GM12878 (cell line): ENCODE results near the gene COL6A6. TPM values are rescaled to one million over a fixed set of nuclear protein-coding genes. Genes with fewer than 3 reads are reported as not detected.
A peak's percentile ranks its signal among the peaks of the same experiment; 100 is the strongest.

ENCODE experiments used
- ATAC-seq: fragments of 200-7000 bp; cut with Tn5 transposase; 3 replicates; pipeline ENCODE4 v1.9.1; 2020; ENCODE audit warnings: mild to moderate bottlenecking, moderate library complexity
- BruUV-seq: library from RNA; stranded (reverse); fragments of 400-500 nt; replicated peaks from 2 replicates; lab custom pipeline; 2021; lab: Mats Ljungman, UMichigan
- CTCF ChIA-PET: fragments of 300-600 bp; sonication (Branson Sonifier 250); formaldehyde crosslinking; extraction: SDS; loops from one replicate; lab custom pipeline; 2021; ENCODE audit warnings: inconsistent platforms; lab: Yijun Ruan, JAX
- POLR2A ChIA-PET: fragments of 350-600 bp; formaldehyde crosslinking; extraction: SDS; loops from one replicate; lab custom pipeline; 2021; ENCODE audit warnings: inconsistent platforms; lab: Charles Lee
- RAD21 ChIA-PET: fragments of 300-600 bp; sonication (Branson Sonifier 250); formaldehyde crosslinking; loops from one replicate; lab custom pipeline; 2023; ENCODE audit warnings: antibody characterized with exemption; ENCODE audit not compliant: unreplicated experiment; lab: Charles Lee
- SMC1A ChIA-PET: fragments of 300-600 bp; sonication (Branson Sonifier 250); formaldehyde crosslinking; loops from one replicate; lab custom pipeline; 2023; ENCODE audit not compliant: unreplicated experiment, uncharacterized antibody; lab: Charles Lee
- DNase-seq: peaks from one replicate; pipeline ENCODE4 v3.0.0-alpha.2; 2011; ENCODE audit warnings: low read depth, low spot score
- FAIRE-seq: peaks from 3 replicates; lab custom pipeline; 2011; peaks lifted over from hg19 to GRCh38; lab: Jason Lieb, UNC
- H2AFZ ChIP-seq: 2 replicates; pipeline ENCODE4 v1.6.0; 2011; ENCODE audit warnings: low read depth, low read length, control low read depth; ENCODE audit not compliant: control insufficient read depth
- H3K27ac ChIP-seq: 2 replicates; pipeline ENCODE4 v1.5.1; 2011; ENCODE audit warnings: control low read depth; ENCODE audit not compliant: control insufficient read depth, insufficient read depth
- H3K27me3 ChIP-seq, 2 experiments: replicated peaks in 1 of 2; 2 replicates each; pipeline versions ENCODE4 v1.6.0 to v1.6.1; 2011; ENCODE audit warnings: low read length in 1 of 2; ENCODE audit not compliant: control insufficient read depth in 2 of 2, insufficient read depth in 2 of 2
- H3K36me3 ChIP-seq, 2 experiments: 2 replicates each; pipeline ENCODE4 v1.5.1; 2011; ENCODE audit warnings: low read length in 1 of 2; ENCODE audit not compliant: control insufficient read depth in 2 of 2, insufficient read depth in 2 of 2
- H3K4me1 ChIP-seq: 2 replicates; pipeline ENCODE4 v1.6.1; 2011; ENCODE audit warnings: mild to moderate bottlenecking, low read length, moderate library complexity, mixed read lengths; ENCODE audit not compliant: control insufficient read depth, insufficient read depth
- H3K4me2 ChIP-seq: 2 replicates; pipeline ENCODE4 v1.6.0; 2011; ENCODE audit warnings: control low read depth; ENCODE audit not compliant: control insufficient read depth, insufficient read depth
- H3K4me3 ChIP-seq: fragments of 200-600 bp; sonication (generic); 2 replicates; pipeline ENCODE4 v1.5.1; 2016
- H3K79me2 ChIP-seq: 2 replicates; pipeline ENCODE4 v1.6.0; 2011; ENCODE audit warnings: low read length; ENCODE audit not compliant: control insufficient read depth, insufficient read depth
- H3K9ac ChIP-seq: 2 replicates; pipeline ENCODE4 v1.8.0; 2011; ENCODE audit warnings: low read length, control low read depth, mixed read lengths; ENCODE audit not compliant: control insufficient read depth, insufficient read depth
- H3K9me3 ChIP-seq: replicated peaks from 3 replicates; pipeline ENCODE4 v1.5.1; 2011; ENCODE audit warnings: mild to moderate bottlenecking, low read length; ENCODE audit not compliant: control insufficient read depth, insufficient read depth
- H4K20me1 ChIP-seq: 2 replicates; pipeline ENCODE4 v1.6.0; 2011; ENCODE audit not compliant: control insufficient read depth, insufficient read depth
- ESRRA ChIP-seq: IDR thresholded peaks from 2 replicates; pipeline ENCODE4 v1.6.1; 2012; ENCODE audit warnings: mild to moderate bottlenecking, low read length, improper control_type of control experiment
- NR2C2 ChIP-seq: IDR thresholded peaks from 2 replicates; pipeline ENCODE4 v1.6.1; 2011; ENCODE audit warnings: borderline replicate concordance, low read depth; ENCODE audit not compliant: control insufficient read depth, insufficient read length
- SMAD1 ChIP-seq: fragments of 450-650 bp; IDR thresholded peaks from 2 replicates; pipeline ENCODE4 v1.6.1; 2018; ENCODE audit warnings: mild to moderate bottlenecking, low read depth; ENCODE audit not compliant: partially characterized antibody
- SUPT20H ChIP-seq: IDR thresholded peaks from 2 replicates; pipeline ENCODE4 v1.6.1; 2011; ENCODE audit warnings: low read depth, mild to moderate bottlenecking, low read length, moderate library complexity, borderline replicate concordance; ENCODE audit not compliant: control insufficient read depth
- ZNF207 ChIP-seq: fragments of 450-650 bp; IDR thresholded peaks from 2 replicates; pipeline ENCODE4 v1.6.1; 2014; ENCODE audit warnings: antibody characterized with exemption, mild to moderate bottlenecking, borderline replicate concordance
- WGBS: methylation state at CpG from one replicate; pipeline ENCODE4 v1.1.6; 2016; ENCODE audit warnings: low lambda C conversion rate; ENCODE audit not compliant: insufficient replicate concordance, insufficient coverage; ENCODE audit errors: missing lambda C conversion rate; 5-methylcytosine and 5-hydroxymethylcytosine counted together
- in situ Hi-C: fragments of 300-500 bp; cut with MboI; formaldehyde crosslinking; loops from 9 replicates; pipeline ENCODE4 v1.14.3; 2018; ENCODE audit warnings: mixed read lengths
- intact Hi-C: fragments of 100-400 bp; cut with micrococcal nuclease; formaldehyde crosslinking; loops from one replicate; pipeline ENCODE4 v1.14.2; 2022; ENCODE audit not compliant: unreplicated experiment
- polyA plus RNA-seq, 11 experiments: library from polyadenylated mRNA; depleted of rRNA in 4 of 11; unstranded in 6 of 11; stranded (reverse) in 5 of 11; fragments of >200 nt; fragmentation: Nextera tagmentation in 4 of 11; fragmentation: Illumina TruSeq in 1 of 11; extraction: Ambion mirVana in 4 of 11; extraction: Trizol in 1 of 11; gene quantifications; 1 replicate in 1 of 11; 2 replicates in 10 of 11; pipeline versions ENCODE4 v1.2.1 to v1.2.3, GENCODE V29; 2011 to 2016; ENCODE audit warnings: inconsistent platforms in 2 of 11, missing spikeins in 2 of 11, low read depth in 1 of 11
- total RNA-seq, 4 experiments: library from RNA; depleted of rRNA in 3 of 4; stranded (reverse); fragments of >200 nt in 3 of 4; fragmentation: Illumina TruSeq in 1 of 4; extraction: Trizol in 1 of 4; gene quantifications; 2 replicates each; pipeline versions ENCODE4 v1.2.1 to v1.2.3, GENCODE V29; 2013 to 2021
- TF ChIP-seq, protein P1 (sequence below): fragments of 450-650 bp; formaldehyde crosslinking; IDR thresholded peaks from 2 replicates; pipeline ENCODE4 v1.4.0; 2022; ENCODE audit warnings: mild to moderate bottlenecking, moderate library complexity
- TF ChIP-seq, protein P2 (sequence below): IDR thresholded peaks from 2 replicates; pipeline ENCODE4 v1.6.1; 2012; ENCODE audit warnings: low read length, inconsistent platforms

COL6A6 gene
- total and polyA plus RNA-seq, 10 of the 15 experiments (the other 5 are each of a cell fraction or from before 2014, with no cell fraction given): 0.01 to 0.02 TPM; not detected in 8

DNA sequence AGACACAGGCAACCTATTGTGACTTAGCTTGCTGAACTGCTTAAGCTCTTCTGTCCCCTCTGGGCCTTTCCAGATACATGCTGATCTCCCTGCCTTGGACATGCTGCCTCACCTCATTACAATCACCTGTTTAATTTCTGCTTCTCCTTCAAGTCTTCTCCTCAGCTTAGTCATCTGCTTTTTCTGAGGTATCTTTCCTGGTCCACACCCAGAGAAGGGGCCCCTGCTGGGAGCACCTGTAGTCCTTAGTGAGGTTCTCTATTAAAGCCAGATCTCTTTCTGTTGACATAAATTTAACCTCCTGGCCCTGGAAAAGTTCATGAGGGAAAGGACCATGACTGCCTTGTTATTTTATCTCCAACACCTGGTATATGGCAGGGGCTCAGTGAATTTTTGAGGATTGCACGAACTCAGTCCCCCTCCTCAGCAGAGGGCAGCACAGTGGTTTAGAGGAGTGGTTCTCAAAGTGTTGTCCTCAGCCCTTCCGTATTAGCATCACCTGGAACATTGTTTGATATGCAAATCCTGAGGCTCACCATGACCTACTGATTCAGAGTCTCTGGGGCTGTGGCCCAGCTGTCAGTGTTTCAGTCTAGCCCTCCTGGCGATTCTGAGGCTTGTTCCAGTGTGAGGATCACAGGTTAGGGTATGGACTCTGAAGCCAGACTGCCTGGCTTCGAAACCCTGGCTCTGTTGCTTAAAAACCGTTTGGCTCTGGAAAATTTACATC lies 12.7 kb downstream of the COL6A6 start:
- CTCF ChIA-PET: interaction anchor here (0.6 to 0.8 kb wide), 2 partner anchors 38 to 49 kb away, joined by 3 read pairs; no protein-coding TSS in a partner anchor
- BruUV-seq: no TSS peak

More for the DNA sequence above, 12.7 kb downstream of the COL6A6 start:
- Histone ChIP-seq H4K20me1 (no peaks in the 10 kb centered on the region), H3K79me2 (no peaks in the 10 kb centered on the region), H3K4me2 (no peak overlapping the region), H3K4me1 (no peaks in the 10 kb centered on the region), H3K9ac (no peak overlapping the region), H3K36me3 (no peaks in the 10 kb centered on the region)
- POLR2A ChIA-PET: no interaction called here
- no peak for DNase-seq
- no peak for FAIRE-seq
- intact Hi-C loops: no loop called here
- 8% methylated on average over 5 of the region's 5 CpGs for WGBS
- no peak for TF ChIP-seq NR2C2
- TF ChIP-seq, protein P1, sequence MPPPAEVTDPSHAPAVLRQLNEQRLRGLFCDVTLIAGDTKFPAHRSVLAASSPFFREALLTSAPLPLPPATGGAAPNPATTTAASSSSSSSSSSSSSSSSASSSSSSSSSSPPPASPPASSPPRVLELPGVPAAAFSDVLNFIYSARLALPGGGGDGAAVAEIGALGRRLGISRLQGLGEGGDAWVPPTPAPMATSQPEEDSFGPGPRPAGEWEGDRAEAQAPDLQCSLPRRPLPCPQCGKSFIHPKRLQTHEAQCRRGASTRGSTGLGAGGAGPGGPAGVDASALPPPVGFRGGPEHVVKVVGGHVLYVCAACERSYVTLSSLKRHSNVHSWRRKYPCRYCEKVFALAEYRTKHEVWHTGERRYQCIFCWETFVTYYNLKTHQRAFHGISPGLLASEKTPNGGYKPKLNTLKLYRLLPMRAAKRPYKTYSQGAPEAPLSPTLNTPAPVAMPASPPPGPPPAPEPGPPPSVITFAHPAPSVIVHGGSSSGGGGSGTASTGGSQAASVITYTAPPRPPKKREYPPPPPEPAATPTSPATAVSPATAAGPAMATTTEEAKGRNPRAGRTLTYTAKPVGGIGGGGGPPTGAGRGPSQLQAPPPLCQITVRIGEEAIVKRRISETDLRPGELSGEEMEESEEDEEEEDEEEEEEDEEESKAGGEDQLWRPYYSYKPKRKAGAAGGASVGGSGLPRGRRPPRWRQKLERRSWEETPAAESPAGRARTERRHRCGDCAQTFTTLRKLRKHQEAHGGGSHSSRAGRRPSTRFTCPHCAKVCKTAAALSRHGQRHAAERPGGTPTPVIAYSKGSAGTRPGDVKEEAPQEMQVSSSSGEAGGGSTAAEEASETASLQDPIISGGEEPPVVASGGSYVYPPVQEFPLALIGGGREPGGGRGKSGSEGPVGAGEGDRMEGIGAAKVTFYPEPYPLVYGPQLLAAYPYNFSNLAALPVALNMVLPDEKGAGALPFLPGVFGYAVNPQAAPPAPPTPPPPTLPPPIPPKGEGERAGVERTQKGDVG (CRISPR knock-in tag): no peak
- TF ChIP-seq, protein P2, sequence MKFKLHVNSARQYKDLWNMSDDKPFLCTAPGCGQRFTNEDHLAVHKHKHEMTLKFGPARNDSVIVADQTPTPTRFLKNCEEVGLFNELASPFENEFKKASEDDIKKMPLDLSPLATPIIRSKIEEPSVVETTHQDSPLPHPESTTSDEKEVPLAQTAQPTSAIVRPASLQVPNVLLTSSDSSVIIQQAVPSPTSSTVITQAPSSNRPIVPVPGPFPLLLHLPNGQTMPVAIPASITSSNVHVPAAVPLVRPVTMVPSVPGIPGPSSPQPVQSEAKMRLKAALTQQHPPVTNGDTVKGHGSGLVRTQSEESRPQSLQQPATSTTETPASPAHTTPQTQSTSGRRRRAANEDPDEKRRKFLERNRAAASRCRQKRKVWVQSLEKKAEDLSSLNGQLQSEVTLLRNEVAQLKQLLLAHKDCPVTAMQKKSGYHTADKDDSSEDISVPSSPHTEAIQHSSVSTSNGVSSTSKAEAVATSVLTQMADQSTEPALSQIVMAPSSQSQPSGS: no peak
- no peak for TF ChIP-seq ESRRA
- no peak for TF ChIP-seq SUPT20H
- TF ChIP-seq ZNF207: no peak
- TF ChIP-seq SMAD1: no peak
- TF ChIP-seq, all 136 proteins: peak for 0
- SMC1A ChIA-PET: no interaction called here
- no peaks in the 10 kb centered on the region; a peak in 1 of 4 replicates for H3K27me3 ChIP-seq
- no peak overlapping the region for H2AFZ ChIP-seq
- ATAC-seq: peak; percentile 41; the same call in 2 of the 3 replicates
- in situ Hi-C loops: no loop called here
- RAD21 ChIA-PET: no interaction called here
- H3K4me3 ChIP-seq: no peak overlapping the region
- no peak overlapping the region for H3K27ac ChIP-seq
- no peaks in the 10 kb centered on the region for H3K9me3 ChIP-seq
